Skin of body (tissue), 2 donors: ENCODE results near the gene SYNGAP1. TPM values are rescaled to one million over a fixed set of nuclear protein-coding genes. Genes with fewer than 3 reads are reported as not detected.
"Not testable (repeated sequence)": the region's sequence is repeated elsewhere in the genome, so short reads cannot be mapped to it uniquely, and the experiment has no call there.

ENCODE experiments used
- DNase-seq: peaks from one replicate; lab custom pipeline; 2025; lab: John Stamatoyannopoulos, UW
- total RNA-seq: library from RNA; depleted of rRNA; stranded (reverse); fragments of >200 nt; gene quantifications from one replicate; pipeline ENCODE4 v1.2.3, GENCODE V29; 2014

SYNGAP1 gene
- total RNA-seq, 1 donor from 2014 or later, result 8.8 TPM

- DNase-seq, result not testable (repeated sequence)
Measured at GRCh38 chr6:33399881-33400280, 20.0 kb upstream of the SYNGAP1 start.

GRCh38 chr6:33404884-33405283 is 15.0 kb upstream of the SYNGAP1 start:
- DNase-seq, result no peak

DNA sequence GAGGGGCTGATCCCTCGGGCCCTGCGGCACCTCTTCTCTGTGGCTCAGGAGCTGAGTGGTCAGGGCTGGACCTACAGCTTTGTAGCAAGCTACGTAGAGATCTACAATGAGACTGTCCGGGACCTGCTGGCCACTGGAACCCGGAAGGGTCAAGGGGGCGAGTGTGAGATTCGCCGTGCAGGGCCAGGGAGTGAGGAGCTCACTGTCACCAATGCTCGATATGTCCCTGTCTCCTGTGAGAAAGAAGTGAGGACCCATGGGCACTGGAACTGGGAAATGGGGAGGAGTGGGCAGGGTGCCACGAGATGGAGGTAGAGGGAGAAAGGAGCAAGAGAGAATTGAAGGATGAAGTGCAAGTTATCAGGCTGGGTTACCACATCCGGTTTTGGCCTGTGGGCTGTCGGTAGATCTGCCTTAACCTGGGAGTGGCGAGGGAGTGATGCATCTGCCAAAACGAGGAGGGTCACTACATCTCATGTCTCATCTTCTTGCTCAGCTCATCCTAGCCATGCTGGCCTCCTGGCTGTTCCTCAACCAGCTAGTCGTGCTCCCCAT is 14.4 kb upstream of the SYNGAP1 start:
- DNase-seq, result no peak

DNA sequence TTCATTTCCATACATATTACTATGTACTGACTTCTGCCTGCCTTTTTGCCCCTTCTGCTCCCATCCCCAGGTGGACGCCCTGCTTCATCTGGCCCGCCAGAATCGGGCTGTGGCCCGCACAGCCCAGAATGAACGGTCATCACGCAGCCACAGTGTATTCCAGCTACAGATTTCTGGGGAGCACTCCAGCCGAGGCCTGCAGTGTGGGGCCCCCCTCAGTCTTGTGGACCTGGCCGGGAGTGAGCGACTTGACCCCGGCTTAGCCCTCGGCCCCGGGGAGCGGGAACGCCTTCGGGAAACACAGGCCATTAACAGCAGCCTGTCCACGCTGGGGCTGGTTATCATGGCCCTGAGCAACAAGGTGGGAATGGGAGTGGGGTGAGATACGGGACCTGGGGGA is 13.7 kb upstream of the SYNGAP1 start:
- no peak for DNase-seq

DNA sequence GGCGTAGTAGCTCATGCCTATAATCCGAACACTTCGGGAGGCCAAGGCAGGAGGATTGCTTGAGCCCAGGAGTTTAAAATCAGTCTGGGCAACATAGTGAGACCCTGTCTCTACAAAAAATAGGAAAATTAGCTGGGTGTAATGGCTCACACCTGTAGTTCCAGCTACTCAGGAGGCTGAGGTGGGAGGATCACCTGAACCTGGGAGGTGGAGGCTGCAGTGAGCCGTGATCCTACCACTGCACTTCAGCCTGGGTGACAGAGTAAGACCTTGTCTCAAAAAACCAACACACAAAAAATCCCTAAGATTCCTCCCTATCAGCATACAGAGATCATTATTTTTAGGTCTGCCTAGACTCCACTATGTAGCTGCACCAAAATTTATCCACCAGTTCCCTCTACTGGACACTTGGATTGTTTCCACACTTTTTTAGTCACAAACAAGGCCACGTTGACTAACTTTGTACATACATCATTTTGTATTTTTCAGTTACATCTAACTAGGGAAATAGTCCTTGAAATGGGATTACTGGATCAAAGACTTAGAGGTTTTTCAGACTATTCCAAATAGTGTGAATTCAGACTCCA is 12.6 kb upstream of the SYNGAP1 start:
- no peak for DNase-seq

GRCh38 chr6:33410050-33410710 is 9.7 kb upstream of the SYNGAP1 start:
- peak; percentile 96 for DNase-seq

GRCh38 chr6:33410711-33411631 is 8.9 kb upstream of the SYNGAP1 start, which contains the start of gene PHF1:
PHF1 (plus strand) TSS chr6:33411014; CDS start chr6:33412264, 1,250 bp downstream.
- peak; percentile 90 for DNase-seq

GRCh38 chr6:33411632-33412005 is 8.2 kb upstream of the SYNGAP1 start:
- DNase-seq, result no peak

DNA sequence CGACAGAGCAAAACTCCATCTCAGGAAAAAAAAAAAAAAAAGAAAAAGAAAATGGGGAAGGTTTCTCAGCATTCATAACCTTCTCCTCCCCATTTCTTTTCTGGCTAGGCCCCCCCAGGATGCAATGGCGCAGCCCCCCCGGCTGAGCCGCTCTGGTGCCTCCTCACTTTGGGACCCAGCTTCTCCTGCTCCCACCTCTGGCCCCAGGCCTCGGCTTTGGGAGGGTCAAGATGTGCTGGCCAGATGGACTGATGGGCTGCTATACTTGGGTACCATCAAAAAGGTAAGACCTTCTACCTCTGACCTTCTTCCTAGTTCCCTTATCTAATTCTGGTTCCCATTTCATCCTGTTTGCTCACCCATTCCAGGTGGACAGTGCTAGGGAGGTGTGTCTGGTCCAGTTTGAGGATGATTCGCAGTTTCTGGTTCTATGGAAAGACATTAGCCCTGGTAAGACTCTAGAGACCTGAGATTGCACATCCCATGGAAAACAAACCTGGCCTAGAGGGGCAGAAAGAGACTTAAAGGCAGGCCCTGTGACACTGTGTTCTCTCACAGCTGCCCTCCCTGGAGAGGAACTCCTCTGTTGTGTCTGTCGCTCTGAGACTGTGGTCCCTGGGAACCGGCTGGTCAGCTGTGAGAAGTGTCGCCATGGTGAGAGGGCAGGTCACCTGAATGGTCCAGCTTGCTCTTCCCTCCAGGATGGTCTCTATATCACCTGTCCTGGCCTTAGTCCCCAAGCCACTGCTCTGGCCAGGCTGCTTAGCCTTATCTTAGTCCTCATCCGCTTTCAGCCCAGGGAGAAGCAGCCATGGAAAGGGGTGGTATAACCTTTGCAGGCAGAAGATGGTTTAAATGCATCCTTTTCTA is 7.5 kb upstream of the SYNGAP1 start:
- DNase-seq, result no peak

DNA sequence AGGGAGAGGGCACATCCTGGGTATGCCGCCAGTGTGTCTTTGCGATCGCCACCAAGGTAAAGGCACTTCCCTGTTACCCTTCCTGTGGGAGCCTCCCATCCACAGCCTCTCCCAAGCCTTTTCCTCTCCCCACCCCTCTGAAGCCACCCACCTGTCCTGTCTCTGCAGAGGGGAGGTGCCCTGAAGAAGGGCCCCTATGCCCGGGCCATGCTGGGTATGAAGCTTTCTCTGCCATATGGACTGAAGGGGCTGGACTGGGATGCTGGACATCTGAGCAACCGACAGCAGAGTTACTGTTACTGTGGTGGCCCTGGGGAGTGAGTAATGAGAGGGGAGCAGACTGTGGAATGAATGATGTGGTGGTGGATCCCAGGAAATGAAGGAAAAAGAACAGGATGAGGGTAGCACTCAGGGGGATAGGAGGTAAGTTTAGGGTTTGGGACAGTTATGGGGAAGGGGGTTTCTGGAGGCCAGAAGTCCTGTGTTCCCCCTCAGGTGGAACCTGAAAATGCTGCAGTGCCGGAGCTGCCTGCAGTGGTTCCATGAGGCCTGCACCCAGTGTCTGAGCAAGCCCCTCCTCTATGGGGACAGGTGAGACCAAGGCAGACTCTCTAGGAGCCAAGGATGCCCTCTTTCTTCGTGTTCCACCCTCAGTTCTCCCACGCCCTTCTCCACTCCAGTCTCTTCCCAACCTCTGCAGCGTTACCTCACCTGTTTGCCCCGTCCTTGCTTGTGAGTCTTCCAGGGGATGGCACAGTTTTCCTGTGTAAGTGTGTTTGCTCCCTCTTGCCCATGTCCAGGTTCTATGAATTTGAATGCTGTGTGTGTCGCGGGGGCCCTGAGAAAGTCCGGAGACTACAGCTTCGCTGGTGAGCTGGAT is 6.4 kb upstream of the SYNGAP1 start:
- no peak for DNase-seq

- DNase-seq, result no peak
Measured at GRCh38 chr6:33414592-33415271, 5.1 kb upstream of the SYNGAP1 start.

DNA sequence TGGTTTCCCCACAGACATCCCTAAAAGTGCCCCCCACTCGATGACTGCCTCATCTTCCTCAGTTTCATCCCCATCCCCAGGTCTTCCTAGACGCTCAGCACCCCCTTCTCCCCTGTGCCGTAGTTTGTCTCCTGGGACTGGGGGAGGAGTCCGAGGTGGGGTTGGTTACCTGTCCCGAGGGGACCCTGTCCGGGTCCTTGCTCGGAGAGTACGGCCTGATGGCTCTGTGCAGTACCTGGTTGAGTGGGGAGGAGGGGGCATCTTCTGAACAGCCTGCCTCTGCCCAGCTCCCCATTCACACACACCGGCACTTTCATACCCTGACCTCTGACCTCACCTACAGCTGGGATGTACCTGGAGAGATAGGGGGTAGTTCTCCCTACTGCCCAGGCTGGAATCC is 4.0 kb upstream of the SYNGAP1 start:
- DNase-seq, result no peak

- DNase-seq, result no peak
Measured at GRCh38 chr6:33416386-33417127, 3.3 kb upstream of the SYNGAP1 start.

DNA sequence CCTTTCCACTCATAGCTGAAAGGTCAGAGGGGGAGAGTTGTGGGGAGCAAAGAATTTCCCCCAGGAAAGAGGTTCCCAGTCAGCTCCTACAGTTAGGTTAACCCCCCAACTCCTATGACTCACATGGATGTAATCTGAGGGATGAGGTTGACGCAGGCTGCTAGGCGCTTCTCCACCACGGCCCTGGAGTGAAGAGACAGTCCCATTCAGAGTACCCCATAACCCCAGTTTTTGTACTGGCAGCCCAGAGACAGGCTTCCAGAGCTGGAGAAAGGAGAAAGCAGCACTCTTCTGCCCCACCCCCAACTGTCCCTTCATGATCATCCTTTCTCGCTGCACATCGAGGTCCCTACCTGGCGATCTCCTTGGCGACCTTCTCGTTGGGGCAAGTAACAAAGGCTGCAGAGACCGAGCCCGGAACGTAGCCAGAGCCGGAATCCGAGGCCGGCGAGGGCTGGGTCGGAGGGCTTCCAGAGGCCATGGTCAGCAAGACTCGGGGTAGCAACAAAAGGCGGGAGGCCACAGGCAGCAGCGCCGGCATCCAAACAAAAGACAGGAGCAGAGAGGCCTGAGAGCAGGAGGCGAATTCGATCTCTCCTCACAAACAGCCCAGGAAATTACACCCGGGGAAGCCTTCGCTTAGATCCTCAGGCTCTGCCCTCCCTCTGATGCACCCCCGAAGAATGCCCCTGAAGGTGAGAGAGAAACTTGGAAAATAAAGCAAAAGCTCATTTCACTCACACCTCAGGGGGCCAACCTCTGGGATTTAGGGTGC is 2.5 kb upstream of the SYNGAP1 start:
- no peak for DNase-seq

DNA sequence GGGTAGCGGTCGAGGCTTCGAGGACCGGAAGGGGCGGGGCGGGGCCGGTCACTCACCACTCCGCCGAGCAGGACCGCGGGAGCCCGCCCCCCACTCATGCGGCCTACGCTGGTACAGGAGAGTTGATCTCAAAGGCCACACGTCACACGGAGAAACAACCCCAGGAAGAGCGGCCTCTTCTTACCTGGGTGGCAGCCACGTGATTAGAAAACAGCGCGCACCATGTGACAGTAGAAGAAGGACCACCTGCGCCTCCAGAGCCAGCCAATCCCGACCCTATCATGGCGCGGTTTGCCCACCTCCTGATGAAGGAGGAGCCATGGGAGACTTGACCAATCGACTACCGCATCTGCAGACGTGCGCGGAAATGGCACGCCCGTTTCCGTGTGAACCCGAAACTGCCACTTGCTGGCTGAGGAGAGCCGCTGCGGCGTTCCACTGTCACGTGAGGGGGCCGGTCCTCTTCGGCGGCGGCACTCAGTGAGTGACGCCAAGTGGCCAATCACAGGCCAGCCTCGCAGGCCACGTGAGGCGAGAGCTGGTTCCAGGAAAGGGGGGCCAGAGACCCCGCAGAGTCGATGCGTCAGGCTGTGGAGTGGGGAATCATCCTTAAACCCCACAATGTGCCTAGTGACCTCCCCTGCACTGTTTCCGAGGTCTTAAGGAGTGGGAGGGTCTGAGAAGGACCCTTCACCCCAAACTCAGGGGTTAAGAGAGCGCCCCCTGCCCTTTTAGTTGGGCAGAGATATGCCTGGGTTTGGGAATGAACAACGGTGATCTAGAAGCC is 1.8 kb upstream of the SYNGAP1 start, which contains the start of gene CUTA:
CUTA (minus strand) TSS at position 205 of the 787 bp plus-strand sequence; CDS start at position 98, 107 bp downstream.
- DNase-seq, result peak; percentile 100

GRCh38 chr6:33418690-33419291 is 1.1 kb upstream of the SYNGAP1 start:
- DNase-seq, result no peak
